ENCODE results near the gene ZNF454.

The ZNF454 gene

DNA sequence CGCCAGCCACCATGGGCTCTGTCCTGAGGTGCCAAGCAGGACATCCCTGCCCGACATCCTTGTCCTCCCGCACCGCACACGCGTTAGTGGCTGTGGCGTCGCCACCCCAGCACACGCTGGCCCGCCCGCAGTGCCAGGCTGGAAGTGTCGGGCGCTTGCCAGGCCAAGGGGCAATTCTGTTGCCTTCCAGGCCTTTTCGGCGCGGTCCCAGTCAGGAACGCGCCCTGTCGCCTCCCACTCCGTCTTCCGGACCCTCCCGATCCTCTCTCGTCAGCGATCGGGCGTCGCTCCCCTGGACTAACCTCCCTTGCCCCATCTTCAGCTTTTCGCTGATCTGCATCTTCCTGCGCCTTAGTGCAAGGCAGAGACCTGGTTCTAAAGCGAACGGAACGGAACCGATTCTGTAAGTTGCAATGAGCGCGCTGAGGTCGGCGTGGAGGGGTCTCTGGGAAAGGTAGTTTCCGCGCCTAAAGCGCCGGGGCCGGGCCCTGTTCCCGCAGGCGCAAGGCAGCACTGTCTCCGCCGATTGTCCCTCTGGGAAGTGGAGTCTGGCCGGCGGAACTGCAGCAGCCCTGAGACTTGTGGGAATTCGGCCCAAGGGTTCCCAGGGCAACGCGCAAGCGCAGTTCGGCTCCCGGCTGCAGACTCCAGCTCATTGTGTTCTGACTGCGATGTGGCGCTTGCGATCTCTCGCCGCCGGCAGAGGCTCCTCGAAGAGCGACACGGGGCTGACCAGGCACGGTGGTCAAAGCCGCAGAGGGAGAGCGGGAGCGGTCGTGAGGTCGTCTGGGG lies at the start of gene ZNF454:
Gene ZNF454 (plus strand): TSS at position 630 of the 792 bp plus-strand sequence. CDS start 1,594 bp downstream, outside the sequence.
- H3K27me3 ChIP-seq (ENCODE audit: insufficient read depth, low read length), result no peaks in the 10 kb centered on the region
- peak within 1 kb of the TSS; percentile 77 for H3K4me3 ChIP-seq (ENCODE audit: low read length)
- peaks cover 73% of the 10 kb centered on the region for H3K9me3 ChIP-seq (ENCODE audit: low read length)

DNA sequence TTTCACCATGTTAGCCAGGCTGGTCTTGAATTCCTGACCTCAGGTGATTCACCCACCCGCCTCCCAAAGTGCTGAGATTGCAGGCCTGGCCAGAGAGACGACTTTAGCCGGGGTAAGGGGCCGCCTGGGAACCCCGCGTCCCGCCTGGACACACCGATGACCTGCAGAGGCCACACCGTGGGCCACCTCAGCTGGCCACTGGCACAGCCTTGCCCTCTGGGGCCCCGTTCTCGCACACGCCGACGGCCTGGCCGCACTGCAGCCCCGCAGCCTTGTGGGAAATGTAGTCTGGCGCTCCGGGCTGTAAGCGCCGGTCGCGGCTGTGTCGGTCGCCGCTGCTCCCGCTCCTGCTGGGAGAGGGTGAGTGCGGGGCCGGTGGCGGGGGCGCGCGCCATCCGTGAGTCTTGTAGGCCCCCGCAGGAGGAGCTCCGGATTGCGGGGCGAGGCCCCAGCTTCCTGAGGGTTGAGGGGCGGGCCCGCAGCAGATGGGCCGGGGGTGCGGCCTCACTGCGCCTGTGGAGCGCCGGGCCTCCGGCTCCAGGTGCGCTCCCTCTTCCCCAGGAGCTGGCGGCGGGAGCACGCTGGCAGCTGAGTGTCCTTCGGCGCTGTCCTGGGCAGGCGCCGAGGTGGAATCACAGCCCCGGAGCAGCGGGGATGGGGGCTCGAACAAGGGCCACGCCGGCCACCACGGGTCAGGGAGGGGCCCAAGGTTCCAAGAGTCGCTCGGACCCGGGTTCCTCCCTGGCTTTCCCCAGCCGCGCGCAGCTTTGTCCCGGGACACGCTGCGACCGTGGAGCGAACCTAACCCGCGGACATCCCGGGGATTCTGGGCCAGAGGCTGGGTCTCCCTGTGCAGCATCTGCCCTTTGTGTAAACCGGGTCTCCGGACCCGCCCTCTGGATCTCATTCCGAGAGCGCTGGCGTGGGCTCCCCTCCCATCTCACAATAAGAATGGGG lies 45.1 kb upstream of the ZNF454 start, which contains the start of gene ZFP2:
Gene ZFP2 (plus strand): TSS at position 299 of the 957 bp plus-strand sequence. CDS start 35,401 bp downstream, outside the sequence.
- Histone ChIP-seq H3K27me3 (ENCODE audit: insufficient read depth, low read length) (no peaks in the 10 kb centered on the region), H3K4me1 (ENCODE audit: insufficient read depth, low read length) (no peaks in the 10 kb centered on the region), H3K9me3 (ENCODE audit: low read length) (peaks cover 16% of the 10 kb centered on the region)

More for the DNA sequence above, at the start of gene ZNF454:
- Histone ChIP-seq H3K36me3 (ENCODE audit: insufficient read depth, low read length) (peaks cover under 1% of the 10 kb centered on the region), H2AFZ (ENCODE audit: low read depth, low read length) (peak within 1 kb of the TSS; percentile 84), H3K4me1 (ENCODE audit: insufficient read depth, low read length) (no peaks in the 10 kb centered on the region)

DNA sequence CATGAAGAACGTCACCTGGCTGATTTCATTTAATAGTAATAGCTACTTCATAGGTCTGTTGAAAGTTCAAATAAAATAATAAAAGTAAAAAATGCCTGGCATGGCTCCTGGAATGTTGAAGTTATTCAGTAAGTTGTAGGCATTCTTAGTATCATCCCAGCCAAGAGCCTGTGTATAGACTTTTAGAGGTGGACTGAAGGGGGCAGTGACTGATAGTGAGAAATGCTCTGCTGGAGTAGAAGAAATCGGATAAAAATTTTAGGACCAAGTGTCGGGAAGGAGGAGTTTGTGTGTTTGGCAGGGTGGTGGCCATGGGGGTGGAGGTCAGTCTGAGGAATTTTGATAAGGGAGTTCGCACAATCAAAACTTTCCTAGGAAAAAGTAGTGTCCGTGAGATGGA lies 41.7 kb upstream of the ZNF454 start:
- H3K27me3 ChIP-seq (ENCODE audit: insufficient read depth, low read length), result no peaks in the 10 kb centered on the region
- H3K4me1 ChIP-seq (ENCODE audit: insufficient read depth, low read length), result no peaks in the 10 kb centered on the region
- no peaks in the 10 kb centered on the region for H3K36me3 ChIP-seq (ENCODE audit: insufficient read depth, low read length)
- peaks cover 25% of the 10 kb centered on the region for H3K9me3 ChIP-seq (ENCODE audit: low read length)
- no peak overlapping the region for H2AFZ ChIP-seq (ENCODE audit: low read depth, low read length)
- H3K4me3 ChIP-seq (ENCODE audit: low read length), result no peak overlapping the region

More for the DNA sequence above, 45.1 kb upstream of the ZNF454 start, which contains the start of gene ZFP2:
- no peaks in the 10 kb centered on the region for H3K36me3 ChIP-seq (ENCODE audit: insufficient read depth, low read length)
- peak within 1 kb of the TSS; percentile 86 for H2AFZ ChIP-seq (ENCODE audit: low read depth, low read length)
- peak within 1 kb of the TSS; percentile 68 for H3K4me3 ChIP-seq (ENCODE audit: low read length)

DNA sequence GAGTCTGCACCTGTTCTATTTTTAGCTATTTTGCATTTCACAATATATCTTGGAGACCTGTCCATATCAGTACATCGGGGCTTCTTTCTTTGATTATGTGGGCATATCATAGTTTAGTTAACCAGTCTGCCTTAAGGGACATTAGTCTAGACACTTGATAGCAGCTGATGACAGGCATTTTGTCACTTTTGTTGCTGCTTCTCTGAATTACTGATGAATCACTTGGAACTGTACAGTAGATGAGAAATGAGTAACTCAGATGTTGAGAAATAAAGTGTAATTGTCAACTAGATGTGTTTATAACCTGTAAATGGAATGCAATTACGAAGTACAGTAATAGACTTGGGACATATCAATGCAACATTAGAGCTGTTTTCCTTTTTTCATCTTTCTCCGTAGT lies 38.1 kb upstream of the ZNF454 start:
- Histone ChIP-seq H3K36me3 (ENCODE audit: insufficient read depth, low read length) (no peaks in the 10 kb centered on the region), H3K27me3 (ENCODE audit: insufficient read depth, low read length) (no peaks in the 10 kb centered on the region), H3K9me3 (ENCODE audit: low read length) (peaks cover 28% of the 10 kb centered on the region), H2AFZ (ENCODE audit: low read depth, low read length) (no peak overlapping the region), H3K4me1 (ENCODE audit: insufficient read depth, low read length) (no peaks in the 10 kb centered on the region), H3K4me3 (ENCODE audit: low read length) (no peak overlapping the region)

DNA sequence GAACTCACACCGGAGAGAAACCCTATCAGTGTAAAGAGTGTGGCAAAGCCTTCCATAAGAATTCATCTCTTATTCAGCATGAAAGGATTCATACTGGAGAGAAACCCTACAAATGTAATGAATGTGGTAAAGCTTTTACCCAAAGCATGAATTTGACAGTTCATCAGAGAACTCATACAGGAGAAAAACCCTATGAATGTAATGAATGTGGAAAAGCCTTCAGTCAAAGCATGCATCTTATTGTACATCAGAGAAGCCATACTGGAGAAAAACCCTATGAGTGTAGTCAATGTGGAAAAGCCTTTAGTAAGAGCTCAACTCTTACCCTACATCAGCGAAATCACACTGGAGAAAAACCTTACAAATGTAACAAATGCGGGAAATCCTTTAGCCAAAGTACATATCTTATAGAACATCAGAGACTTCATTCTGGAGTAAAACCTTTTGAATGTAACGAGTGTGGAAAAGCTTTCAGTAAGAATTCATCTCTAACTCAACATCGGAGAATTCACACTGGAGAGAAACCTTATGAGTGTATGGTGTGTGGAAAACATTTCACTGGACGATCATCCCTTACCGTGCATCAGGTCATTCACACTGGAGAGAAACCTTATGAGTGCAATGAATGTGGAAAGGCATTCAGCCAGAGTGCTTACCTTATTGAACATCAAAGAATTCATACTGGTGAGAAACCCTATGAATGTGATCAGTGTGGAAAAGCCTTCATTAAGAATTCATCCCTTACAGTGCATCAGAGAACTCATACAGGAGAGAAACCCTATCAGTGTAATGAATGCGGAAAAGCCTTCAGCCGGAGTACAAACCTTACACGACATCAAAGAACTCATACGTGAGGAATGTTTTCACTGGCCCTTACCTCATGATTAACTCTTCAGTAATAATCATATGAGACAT lies 8.9 kb upstream of the ZNF454 start:
- Histone ChIP-seq H3K4me3 (ENCODE audit: low read length) (no peak overlapping the region), H3K36me3 (ENCODE audit: insufficient read depth, low read length) (no peaks in the 10 kb centered on the region), H3K27me3 (ENCODE audit: insufficient read depth, low read length) (no peaks in the 10 kb centered on the region), H3K4me1 (ENCODE audit: insufficient read depth, low read length) (no peaks in the 10 kb centered on the region), H2AFZ (ENCODE audit: low read depth, low read length) (no peak overlapping the region), H3K9me3 (ENCODE audit: low read length) (peaks cover 69% of the 10 kb centered on the region)

DNA sequence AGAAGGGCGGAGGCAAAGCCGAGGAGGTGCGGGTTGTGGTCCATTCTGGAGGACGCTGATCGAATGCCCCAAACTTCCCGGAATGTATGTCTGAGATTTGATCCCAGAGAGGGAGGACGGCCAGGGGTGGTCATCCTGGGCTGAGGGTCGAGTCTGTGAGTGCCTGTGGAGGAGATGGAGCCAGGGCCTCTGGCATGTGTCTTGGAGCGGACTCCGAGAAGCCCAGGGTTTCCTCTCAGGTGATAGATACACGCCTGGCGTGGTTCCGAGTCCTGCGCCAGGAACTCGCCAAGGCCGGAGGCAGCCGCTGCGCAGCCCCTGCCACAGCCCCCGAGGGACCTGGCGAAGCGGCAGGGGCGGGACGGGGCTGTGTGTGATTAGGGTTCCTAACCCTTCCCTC lies 363 bp downstream of the ZNF454 start:
- peaks cover 5% of the 10 kb centered on the region for H3K36me3 ChIP-seq (ENCODE audit: insufficient read depth, low read length)
- H3K4me3 ChIP-seq (ENCODE audit: low read length), result peak overlapping the region; percentile 77
- H3K9me3 ChIP-seq (ENCODE audit: low read length), result peaks cover 74% of the 10 kb centered on the region
- peak overlapping the region; percentile 84 for H2AFZ ChIP-seq (ENCODE audit: low read depth, low read length)
- no peaks in the 10 kb centered on the region for H3K4me1 ChIP-seq (ENCODE audit: insufficient read depth, low read length)
- no peaks in the 10 kb centered on the region for H3K27me3 ChIP-seq (ENCODE audit: insufficient read depth, low read length)

DNA sequence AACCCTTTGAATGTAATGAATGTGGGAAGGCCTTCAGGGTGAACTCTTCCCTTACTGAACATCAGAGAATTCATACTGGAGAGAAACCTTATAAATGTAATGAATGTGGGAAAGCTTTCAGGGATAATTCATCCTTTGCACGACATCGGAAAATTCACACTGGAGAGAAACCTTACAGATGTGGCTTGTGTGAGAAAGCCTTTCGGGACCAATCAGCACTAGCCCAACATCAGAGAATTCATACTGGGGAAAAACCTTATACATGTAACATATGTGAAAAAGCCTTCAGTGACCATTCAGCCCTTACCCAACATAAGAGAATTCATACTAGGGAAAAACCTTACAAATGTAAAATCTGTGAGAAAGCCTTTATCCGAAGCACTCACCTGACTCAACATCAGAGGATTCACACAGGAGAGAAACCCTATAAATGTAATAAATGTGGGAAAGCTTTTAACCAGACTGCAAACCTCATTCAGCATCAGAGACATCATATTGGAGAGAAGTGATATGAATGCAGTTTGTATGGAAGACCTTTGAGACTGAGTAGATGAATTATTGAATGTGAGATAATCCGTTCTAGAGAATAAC lies 24.6 kb downstream of the ZNF454 start:
- H3K4me3 ChIP-seq (ENCODE audit: low read length), result no peak overlapping the region

DNA sequence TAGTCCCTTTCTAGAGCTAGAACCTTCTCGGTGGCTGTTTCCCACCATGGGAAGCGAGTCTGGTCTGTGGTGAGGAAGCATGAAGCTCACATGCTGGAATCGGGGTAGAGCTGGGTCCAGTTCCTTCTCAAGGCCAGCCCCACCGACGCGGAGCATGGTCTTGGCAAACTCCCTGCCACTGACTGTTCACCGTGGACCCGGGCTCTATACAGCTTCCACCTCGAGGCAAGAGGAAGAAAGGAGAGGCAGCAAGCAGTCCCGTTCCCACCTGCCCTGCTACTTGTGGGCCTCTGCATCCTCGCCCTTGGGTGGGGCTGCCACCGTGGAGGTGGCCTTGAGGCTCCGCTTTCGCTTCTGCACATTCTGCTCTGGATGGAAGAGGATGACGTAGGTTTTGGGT lies 40.4 kb downstream of the ZNF454 start:
- H3K9me3 ChIP-seq (ENCODE audit: low read length), result peaks cover 40% of the 10 kb centered on the region
- no peak overlapping the region for H3K4me3 ChIP-seq (ENCODE audit: low read length)
- no peaks in the 10 kb centered on the region for H3K36me3 ChIP-seq (ENCODE audit: insufficient read depth, low read length)
- no peak overlapping the region for H2AFZ ChIP-seq (ENCODE audit: low read depth, low read length)
- no peaks in the 10 kb centered on the region for H3K27me3 ChIP-seq (ENCODE audit: insufficient read depth, low read length)
- H3K4me1 ChIP-seq (ENCODE audit: insufficient read depth, low read length), result no peaks in the 10 kb centered on the region

More for the DNA sequence above, 24.6 kb downstream of the ZNF454 start:
- H3K4me1 ChIP-seq (ENCODE audit: insufficient read depth, low read length), result no peaks in the 10 kb centered on the region
- H3K36me3 ChIP-seq (ENCODE audit: insufficient read depth, low read length), result peaks cover 22% of the 10 kb centered on the region
- peaks cover 59% of the 10 kb centered on the region for H3K9me3 ChIP-seq (ENCODE audit: low read length)
- H3K27me3 ChIP-seq (ENCODE audit: insufficient read depth, low read length), result no peaks in the 10 kb centered on the region
- no peak overlapping the region for H2AFZ ChIP-seq (ENCODE audit: low read depth, low read length)

DNA sequence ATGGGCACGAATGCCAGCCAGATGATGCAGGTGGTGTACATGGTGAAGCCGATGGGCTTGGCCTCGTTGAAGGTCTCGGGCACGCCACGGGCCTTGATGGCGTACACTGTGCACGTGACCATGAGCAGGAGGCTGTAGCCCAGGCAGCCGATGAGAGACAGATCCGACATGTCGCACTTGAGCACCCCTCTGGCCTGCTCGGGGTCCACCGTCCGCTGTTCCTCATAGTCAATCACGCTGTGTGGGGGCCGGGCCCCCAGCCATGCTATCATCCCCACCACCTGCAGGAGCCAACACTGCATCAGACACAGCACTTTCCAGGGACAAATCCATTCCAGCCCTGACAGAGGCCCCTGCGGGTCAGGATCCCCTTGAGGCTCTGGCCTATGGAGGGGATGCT lies 41.9 kb downstream of the ZNF454 start:
- Histone ChIP-seq H3K9me3 (ENCODE audit: low read length) (peaks cover 38% of the 10 kb centered on the region), H3K36me3 (ENCODE audit: insufficient read depth, low read length) (no peaks in the 10 kb centered on the region), H3K4me3 (ENCODE audit: low read length) (no peak overlapping the region), H3K27me3 (ENCODE audit: insufficient read depth, low read length) (no peaks in the 10 kb centered on the region), H2AFZ (ENCODE audit: low read depth, low read length) (no peak overlapping the region), H3K4me1 (ENCODE audit: insufficient read depth, low read length) (no peaks in the 10 kb centered on the region)

DNA sequence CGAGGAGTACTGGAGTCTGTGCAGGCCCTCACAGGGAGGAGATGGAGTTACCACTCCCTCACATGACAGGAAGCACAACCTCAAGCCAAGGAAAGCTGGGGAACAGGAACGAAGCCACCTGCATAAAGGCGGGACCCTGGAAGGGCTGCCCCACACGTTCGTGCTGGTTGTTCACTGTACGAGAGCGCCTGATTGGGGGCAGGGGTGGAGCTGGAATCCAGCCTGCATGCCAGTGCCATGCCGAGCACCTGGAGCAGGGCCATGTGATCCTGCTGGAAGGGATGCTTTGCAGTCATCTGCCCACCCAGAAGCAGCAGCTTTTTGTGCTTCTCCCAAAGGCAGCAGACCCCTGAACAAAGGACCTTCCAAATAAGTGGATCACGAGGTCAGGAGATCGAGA lies 42.7 kb downstream of the ZNF454 start:
- no peaks in the 10 kb centered on the region for H3K36me3 ChIP-seq (ENCODE audit: insufficient read depth, low read length)
- no peaks in the 10 kb centered on the region for H3K27me3 ChIP-seq (ENCODE audit: insufficient read depth, low read length)
- peaks cover 38% of the 10 kb centered on the region for H3K9me3 ChIP-seq (ENCODE audit: low read length)
- no peak overlapping the region for H2AFZ ChIP-seq (ENCODE audit: low read depth, low read length)
- no peaks in the 10 kb centered on the region for H3K4me1 ChIP-seq (ENCODE audit: insufficient read depth, low read length)
- H3K4me3 ChIP-seq (ENCODE audit: low read length), result no peak overlapping the region

DNA sequence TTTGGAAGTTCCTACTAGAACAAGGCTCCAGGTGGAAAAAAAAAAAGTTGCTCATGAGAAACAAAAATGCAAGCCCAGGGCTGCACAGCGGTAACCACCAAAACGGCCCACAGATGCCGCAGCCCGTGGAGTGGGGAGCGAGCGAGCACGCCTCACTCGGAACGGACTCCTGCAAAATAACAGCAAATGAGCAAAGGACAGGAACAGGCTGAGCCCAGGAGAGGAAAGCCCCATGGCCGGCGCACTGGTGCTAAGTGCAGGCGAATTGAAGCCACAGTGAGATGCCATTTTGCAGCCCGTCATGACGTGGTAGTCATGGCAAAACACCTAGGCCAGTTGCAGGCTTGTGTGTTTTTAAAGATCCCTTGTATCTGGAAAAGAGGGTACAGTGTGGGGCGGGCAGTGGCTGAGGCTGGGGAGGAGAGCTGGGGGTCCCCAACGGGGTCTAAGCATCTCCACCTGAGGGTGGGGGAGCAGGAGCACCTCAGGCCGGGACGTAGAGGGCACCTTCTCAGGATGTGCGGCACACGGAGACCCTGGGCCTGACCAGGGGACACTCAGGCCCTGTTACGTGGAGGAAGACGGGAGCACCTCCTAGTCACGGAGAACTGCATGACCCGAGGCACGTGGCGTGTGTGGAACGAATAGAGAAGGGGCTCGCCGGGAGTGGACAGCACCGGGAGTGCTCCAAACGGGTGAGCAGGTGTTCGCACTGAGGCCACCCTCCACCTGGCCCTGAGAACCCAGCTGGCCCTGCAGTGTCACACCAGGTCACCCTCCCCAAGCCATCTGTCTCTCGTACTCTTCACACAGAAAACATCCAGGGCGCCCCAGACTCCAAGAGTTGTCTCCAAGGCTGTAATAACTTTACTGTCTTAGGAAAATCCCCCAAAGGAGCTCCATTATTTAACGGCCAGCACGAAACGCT lies 43.4 kb downstream of the ZNF454 start:
- Histone ChIP-seq H3K27me3 (ENCODE audit: insufficient read depth, low read length) (no peaks in the 10 kb centered on the region), H3K4me3 (ENCODE audit: low read length) (no peak overlapping the region), H3K36me3 (ENCODE audit: insufficient read depth, low read length) (no peaks in the 10 kb centered on the region), H2AFZ (ENCODE audit: low read depth, low read length) (no peak overlapping the region), H3K9me3 (ENCODE audit: low read length) (peaks cover 38% of the 10 kb centered on the region), H3K4me1 (ENCODE audit: insufficient read depth, low read length) (no peaks in the 10 kb centered on the region)

Measured in neuron (in vitro differentiated cells).